AG09319 (cell line): ENCODE data around the gene KLHL6.

ENCODE experiments used
- DNase-seq: peaks from one replicate; pipeline ENCODE4 v3.0.0-alpha.2; 2010; ENCODE audit warnings: low read depth; ENCODE audit errors: extremely low read depth
- CTCF ChIP-seq: IDR thresholded peaks from 2 replicates; pipeline ENCODE4 v1.5.1; 2011; ENCODE audit warnings: low read depth, mild to moderate bottlenecking, inconsistent platforms, low read length, moderate library complexity

Gene KLHL6

GRCh38 chr3:183493296-183494045 lies 62.0 kb downstream of the KLHL6 start:
- no peak for TF ChIP-seq CTCF
- DNase-seq = no peak

GRCh38 chr3:183492849-183493179 lies 62.7 kb downstream of the KLHL6 start:
- no peak for DNase-seq

GRCh38 chr3:183491923-183492848 lies 63.3 kb downstream of the KLHL6 start:
- no peak for DNase-seq

More at GRCh38 chr3:183492849-183493179, 62.7 kb downstream of the KLHL6 start:
- no peak for TF ChIP-seq CTCF

GRCh38 chr3:183491109-183491922 lies 64.2 kb downstream of the KLHL6 start:
- DNase-seq = no peak
- no peak for TF ChIP-seq CTCF

More at GRCh38 chr3:183491923-183492848, 63.3 kb downstream of the KLHL6 start:
- TF ChIP-seq CTCF = no peak

GRCh38 chr3:183490653-183491052 lies 64.9 kb downstream of the KLHL6 start:
- DNase-seq = no peak
- no peak for TF ChIP-seq CTCF

- TF ChIP-seq CTCF = no peak
- DNase-seq = no peak
These were observed 65.3 kb downstream of the KLHL6 start for GRCh38 chr3:183490211-183490601.
